Dedifferentiated amniotic fluid mesenchymal stem cell (primary cell): ENCODE measurements around the gene CHRNA4.

Source experiments
- DNase-seq: peaks from one replicate; pipeline ENCODE4 v3.0.0-alpha.2; 2016; ENCODE audit errors: extremely low spot score

CHRNA4 gene

DNA sequence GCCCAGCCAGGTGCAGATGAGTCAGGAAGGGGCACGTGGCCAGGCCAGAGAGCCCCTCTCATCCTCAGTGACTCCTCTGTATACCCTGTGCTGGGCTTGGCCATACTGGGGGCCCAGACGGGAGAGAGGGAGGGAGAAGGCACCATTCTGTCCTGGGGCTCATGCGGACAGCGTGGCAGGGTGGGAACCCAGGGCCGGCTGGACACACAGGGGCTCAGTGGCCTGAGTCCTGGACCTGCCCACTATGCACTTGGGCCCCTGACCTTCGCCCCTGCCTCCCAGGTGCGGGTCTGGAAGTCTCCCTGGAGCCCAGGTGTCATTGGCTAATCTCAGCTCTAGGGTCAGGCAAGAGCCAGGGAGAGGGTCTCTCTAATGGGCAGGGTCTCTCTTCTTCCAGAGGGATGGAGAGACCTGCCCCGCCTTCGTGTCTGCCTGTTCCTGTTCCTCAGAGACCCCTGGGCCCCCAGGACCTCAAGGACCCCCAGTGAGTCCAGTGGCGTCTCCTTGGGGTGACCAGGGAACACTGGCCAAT is 40.5 kb downstream of the CHRNA4 start:
- DNase-seq = no peak

DNA sequence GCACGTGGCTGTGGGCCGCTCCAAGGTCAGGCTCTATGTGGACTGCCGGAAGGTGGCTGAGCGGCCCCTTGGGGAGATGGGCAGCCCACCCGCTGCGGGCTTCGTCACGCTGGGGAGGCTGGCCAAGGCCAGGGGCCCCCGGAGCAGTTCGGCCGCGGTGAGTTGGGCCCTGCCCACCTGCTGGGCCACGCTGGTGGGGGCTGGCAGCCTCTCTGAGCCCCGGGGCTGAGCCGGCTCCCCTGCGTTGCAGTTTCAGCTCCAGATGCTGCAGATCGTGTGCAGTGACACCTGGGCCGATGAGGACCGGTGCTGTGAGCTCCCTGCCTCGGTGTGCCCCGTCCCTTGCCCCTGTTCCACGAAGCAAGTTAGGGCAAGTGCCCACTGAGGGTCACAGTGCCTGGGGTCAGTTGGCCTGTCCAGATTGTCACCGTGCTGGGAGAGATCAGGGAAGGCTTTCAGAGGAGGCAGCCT is 41.1 kb downstream of the CHRNA4 start:
- DNase-seq = no peak

DNA sequence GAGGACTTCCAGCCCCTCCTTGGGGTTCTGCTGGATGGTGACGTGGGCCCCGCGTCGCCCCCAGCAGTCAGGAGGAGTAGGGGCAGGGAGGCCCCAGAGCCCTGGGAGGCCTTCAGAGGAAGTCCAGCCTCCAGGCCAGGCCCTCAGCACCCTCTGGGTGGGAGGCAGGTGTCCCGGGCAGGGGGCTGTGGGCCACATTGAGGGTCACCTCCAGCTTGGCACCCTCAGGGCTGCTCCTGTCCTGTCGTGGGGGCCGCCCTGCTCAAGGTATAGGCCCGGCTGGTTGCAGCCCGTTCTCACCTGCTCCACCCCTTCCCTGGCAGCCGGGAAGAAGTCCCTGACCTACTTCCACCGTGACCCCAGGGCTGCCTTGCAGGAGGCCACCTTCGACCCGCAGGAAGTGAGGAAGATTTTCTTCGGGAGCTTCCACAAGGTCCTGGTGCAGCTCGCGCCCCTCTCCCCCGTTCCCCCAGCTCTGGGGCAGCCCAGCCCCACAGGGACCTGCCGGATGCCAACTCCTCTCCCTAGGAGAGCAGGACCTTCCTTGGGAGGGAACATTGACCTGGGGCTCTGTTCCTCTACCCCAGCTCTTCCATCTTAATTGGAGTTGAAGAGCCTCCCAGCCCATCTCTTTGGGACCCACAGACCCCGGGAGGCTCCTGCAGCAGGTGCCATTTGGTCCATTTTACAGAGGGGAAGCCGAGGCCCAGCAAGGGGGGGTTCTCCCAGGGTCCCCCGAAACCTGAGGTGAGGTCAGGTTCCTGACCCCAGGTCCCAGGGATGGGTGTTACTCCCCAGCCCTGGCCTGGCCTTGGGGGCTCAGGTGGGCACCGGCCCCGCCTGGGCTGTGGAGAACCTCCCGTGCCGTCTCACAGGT is 41.7 kb downstream of the CHRNA4 start:
- no peak for DNase-seq

GRCh38 chr20:63318391-63319163 is 42.6 kb downstream of the CHRNA4 start:
- no peak for DNase-seq

- DNase-seq = no peak
These were observed 43.4 kb downstream of the CHRNA4 start for GRCh38 chr20:63317601-63318291.

DNA sequence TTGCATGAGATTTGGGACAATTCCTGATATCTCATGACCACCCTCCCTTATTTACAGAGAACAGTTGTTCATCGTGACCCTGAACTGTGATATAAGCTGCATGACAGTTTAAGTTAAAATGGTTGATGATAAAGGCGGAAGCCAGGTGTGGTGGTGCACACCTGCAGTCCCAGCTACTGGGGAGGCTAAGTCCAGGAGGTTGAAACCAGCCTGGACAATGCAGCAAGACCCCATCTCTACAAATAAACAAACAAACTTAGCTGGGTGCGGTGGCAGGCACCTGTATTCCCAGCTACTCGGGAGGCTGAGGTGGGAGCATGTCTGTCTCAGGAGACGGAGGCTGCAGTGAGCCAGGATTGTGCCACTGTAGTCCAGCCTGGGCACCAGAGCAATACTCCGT is 44.1 kb downstream of the CHRNA4 start:
- DNase-seq = no peak

GRCh38 chr20:63316502-63316921 is 44.6 kb downstream of the CHRNA4 start:
- DNase-seq = no peak

GRCh38 chr20:63315731-63316491 is 45.2 kb downstream of the CHRNA4 start:
- no peak for DNase-seq

- DNase-seq = no peak
These were observed 45.9 kb downstream of the CHRNA4 start for GRCh38 chr20:63315240-63315689.

GRCh38 chr20:63314566-63315239 is 46.4 kb downstream of the CHRNA4 start:
- DNase-seq = no peak

GRCh38 chr20:63314015-63314471 is 47.1 kb downstream of the CHRNA4 start:
- no peak for DNase-seq

GRCh38 chr20:63313349-63314014 is 47.7 kb downstream of the CHRNA4 start:
- no peak for DNase-seq

- no peak for DNase-seq
These were observed 48.3 kb downstream of the CHRNA4 start for GRCh38 chr20:63312690-63313348.

DNA sequence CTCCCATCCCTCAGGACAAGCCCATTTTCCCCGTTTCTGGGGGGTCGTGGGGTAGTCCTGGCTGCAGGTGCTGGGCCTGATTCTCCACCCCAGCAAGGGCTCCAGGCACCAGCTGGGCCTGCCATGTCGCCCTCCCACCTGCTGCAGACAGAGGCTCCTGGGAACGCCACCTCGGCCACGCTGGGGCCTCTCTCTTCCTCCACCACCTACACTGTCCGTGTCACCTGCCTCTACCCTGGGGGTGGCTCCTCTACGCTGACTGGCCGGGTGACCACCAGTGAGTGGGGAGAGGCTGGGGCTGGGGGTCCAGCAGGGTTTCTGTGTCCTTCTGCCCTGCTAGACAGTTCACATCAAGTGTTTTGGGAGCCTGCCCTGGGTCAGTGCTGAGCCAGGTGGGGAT is 48.9 kb downstream of the CHRNA4 start:
- DNase-seq = no peak

DNA sequence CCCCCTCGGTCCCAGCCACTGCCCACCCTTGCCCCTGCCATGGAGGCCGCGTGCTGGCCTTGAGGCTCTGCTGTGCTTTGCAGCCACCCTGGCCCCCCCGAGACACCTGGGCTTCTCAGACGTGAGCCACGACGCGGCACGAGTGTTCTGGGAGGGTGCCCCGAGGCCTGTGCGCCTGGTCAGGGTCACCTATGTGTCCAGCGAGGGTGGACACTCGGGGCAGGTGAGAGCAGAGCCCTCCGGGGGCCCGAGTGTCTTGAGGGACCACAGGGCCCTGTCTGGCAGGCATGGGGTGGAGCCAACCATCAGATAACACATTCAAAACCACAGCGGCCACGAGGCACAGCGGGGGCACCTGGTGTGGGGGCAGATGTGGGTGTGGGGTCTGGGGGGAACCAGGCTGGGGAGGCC is 49.3 kb downstream of the CHRNA4 start:
- no peak for DNase-seq

DNA sequence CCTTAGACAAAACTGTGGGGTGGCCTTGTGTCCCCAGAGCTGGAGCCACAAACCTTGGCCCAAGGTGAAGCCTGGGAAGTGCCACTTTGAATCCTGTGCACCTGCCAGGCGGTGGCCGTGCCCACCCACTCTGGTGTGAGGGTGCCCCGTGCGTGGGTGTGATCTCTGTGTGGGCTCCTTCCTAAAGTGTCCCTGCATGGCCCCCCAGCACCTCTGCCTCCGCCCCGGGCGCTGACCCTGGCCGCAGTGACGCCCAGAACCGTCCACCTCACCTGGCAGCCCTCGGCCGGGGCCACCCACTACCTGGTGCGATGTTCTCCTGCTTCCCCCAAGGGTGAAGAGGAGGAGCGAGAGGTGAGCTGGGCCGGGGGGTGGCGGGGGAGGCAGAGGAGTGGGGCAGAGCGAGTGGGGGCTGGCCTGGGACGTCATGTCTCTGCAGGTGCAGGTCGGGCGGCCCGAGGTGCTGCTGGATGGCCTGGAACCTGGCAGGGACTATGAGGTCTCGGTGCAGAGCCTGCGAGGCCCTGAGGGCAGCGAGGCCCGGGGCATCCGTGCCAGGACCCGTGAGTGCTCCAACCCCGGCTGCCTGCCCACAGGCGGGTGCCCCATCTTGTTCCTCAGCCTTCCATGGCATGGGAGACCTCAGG is 49.8 kb downstream of the CHRNA4 start:
- no peak for DNase-seq

DNA sequence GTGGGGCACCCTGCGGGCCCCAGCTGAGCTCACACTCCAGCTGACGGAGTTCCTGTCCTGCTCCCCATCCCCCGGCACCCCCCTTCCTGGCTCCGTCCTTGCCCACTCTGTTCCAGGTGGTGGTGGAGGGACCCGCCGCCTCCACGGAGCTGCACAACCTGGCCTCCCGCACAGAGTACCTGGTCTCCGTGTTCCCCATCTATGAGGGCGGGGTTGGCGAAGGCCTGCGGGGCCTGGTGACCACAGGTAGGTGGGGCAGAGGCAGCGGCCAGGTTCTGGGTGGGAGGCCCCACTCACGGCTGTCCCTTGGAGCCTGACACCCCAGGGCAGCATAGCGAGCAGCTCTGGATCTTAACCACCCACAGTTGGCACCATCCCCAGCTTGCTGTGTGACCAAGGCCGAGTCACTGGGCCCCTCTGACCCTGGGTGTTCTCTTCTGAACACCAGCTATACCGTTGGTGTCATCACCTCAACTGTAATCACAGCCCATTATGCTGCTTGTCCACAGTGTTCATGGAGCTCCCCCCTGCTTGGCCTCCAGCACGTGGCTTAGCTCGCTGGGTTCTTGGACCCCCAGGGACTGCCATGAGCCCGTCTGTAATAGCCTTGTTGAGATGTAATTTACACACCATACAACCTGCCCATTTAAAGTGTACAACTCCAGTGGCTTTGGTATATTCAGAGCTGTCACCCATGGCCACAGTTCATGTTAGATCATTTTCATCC is 50.7 kb downstream of the CHRNA4 start:
- no peak for DNase-seq
